T47D (cell line): ENCODE measurements around the gene LEFTY2.

Experiments used
- DNase-seq, 2 experiments: peaks; one replicate each; pipeline versions ENCODE4 v3.0.0 to v3.0.0-alpha.2; 2011 to 2012; ENCODE audit warnings: low read depth in 1 of 2, low spot score in 1 of 2
- JUND ChIP-seq: IDR thresholded peaks from 2 replicates; pipeline ENCODE4 v1.6.1; 2012; ENCODE audit warnings: low read depth
- in situ Hi-C: cut with HindIII; loops from 2 replicates; pipeline ENCODE4 v1.10.0; 2016; ENCODE audit warnings: low sequenced_read_pairs, low pct_unique_long_range_greater_than_20kb

LEFTY2 gene

GRCh38 chr1:225965231-225965630 lies 24.2 kb upstream of the LEFTY2 start:
- TF ChIP-seq JUND = no peak
- in situ Hi-C loops = no loop called here
- DNase-seq = no peak

- in situ Hi-C loops = no loop called here
- DNase-seq = no peak
- no peak for TF ChIP-seq JUND
Observed at GRCh38 chr1:225963735-225964530, 22.9 kb upstream of the LEFTY2 start.

- in situ Hi-C loops = no loop called here
- peak in 1 of 2 experiments; percentile 43 for DNase-seq
Observed at GRCh38 chr1:225962440-225962975, 21.5 kb upstream of the LEFTY2 start.

GRCh38 chr1:225961659-225962439 lies 20.8 kb upstream of the LEFTY2 start:
- no peak for TF ChIP-seq JUND
- in situ Hi-C loops = no loop called here
- DNase-seq = no peak

More at GRCh38 chr1:225962440-225962975, 21.5 kb upstream of the LEFTY2 start:
- TF ChIP-seq JUND = no peak

- TF ChIP-seq JUND = no peak
- in situ Hi-C loops = no loop called here
- no peak for DNase-seq
Observed at GRCh38 chr1:225958041-225958440, 17.0 kb upstream of the LEFTY2 start.

GRCh38 chr1:225954753-225955152 lies 13.7 kb upstream of the LEFTY2 start:
- TF ChIP-seq JUND = no peak
- DNase-seq = no peak
- in situ Hi-C loops = no loop called here

GRCh38 chr1:225953315-225953714 lies 12.3 kb upstream of the LEFTY2 start:
- TF ChIP-seq JUND = no peak
- in situ Hi-C loops = no loop called here
- no peak for DNase-seq

- in situ Hi-C loops = no loop called here
- no peak for DNase-seq
- no peak for TF ChIP-seq JUND
Observed at GRCh38 chr1:225950905-225951497, 10.0 kb upstream of the LEFTY2 start.

GRCh38 chr1:225949041-225949440 lies 8.0 kb upstream of the LEFTY2 start:
- TF ChIP-seq JUND = no peak
- DNase-seq = no peak
- in situ Hi-C loops = no loop called here

- in situ Hi-C loops = no loop called here
- no peak for DNase-seq
- TF ChIP-seq JUND = no peak
Observed at GRCh38 chr1:225946803-225947202, 5.8 kb upstream of the LEFTY2 start.

- no peak for TF ChIP-seq JUND
- no peak for DNase-seq
- in situ Hi-C loops = no loop called here
Observed at GRCh38 chr1:225946082-225946620, 5.1 kb upstream of the LEFTY2 start.

GRCh38 chr1:225945564-225945963 lies 4.5 kb upstream of the LEFTY2 start:
- no peak for DNase-seq
- no peak for TF ChIP-seq JUND
- in situ Hi-C loops = no loop called here
